SIG-M5 (cell line): ENCODE measurements around the gene C13orf42.

Experiments used
- DNase-seq: peaks from one replicate; lab custom pipeline; 2025; lab: John Stamatoyannopoulos, UW

Gene C13orf42

DNA sequence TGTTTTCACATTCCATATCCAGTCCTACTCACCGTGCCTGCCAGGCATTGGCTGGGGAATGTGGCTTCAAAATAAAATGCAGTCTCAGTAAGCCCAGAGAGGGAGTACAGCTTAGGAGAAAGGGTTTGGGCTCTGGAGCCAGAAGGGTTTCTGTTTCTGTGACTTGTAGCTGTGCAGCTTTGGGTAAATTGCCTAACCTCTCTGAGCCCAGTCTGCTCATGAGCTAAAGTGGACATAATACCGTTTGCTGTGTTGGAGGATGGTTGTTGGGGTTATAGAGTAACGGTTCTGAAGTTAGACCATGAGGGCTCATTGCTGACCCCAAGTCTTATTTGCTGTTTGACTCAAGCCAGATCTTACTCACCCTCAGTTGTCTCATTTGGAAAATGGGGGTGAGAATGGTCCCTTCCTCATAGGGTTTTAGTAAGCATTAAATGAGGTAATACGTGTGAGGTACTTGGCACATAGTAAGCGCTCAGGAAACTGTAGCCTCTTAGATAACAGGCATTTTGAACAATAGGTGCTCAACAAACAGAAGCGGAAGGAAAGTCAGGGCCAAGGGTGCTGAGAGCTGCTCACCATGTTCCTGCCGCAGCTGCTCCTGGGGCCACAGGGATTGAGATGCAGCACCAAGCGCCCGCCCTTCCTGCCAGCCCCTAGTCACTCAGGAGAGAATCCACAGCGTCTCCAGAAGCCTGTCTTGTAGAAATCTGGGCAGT, 45.5 kb downstream of the C13orf42 start:
- no peak for DNase-seq

DNA sequence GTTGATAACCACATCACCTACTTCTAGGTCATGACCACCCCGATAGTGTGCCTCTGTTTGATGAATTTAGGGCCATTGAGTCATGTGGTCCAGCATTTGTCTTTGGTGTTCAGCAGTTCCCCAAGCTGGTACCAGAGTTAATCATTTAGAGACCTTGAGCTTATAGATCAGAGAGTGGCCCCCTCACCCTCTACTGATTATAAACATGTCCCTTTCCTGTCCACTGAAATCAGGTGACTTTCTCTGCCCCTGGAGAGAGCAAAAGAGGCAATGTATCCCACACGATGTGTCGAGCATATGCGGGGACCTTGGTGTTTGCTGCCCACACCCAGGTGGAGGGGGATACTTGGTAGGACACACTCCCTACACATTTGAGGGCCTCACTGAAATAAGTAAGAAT, 46.3 kb downstream of the C13orf42 start:
- no peak for DNase-seq

DNA sequence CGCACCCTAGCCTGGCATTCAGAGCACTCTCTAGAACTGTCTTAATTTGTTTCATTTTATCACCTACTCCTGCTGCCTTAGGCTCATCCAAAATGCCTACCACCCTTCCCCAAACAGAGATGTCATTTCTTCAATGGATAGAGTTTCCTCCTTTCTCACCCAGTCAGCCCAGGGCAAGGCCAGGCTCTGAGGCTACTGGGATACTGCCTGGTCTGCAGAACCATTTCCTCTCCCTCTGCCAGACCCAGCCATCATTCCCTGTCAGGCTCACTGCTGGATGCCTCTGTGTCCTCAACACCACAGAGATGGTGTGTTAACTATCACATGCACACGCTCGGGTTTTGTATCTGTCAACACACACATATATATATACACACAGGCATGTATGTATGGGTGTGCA, 47.2 kb downstream of the C13orf42 start:
- DNase-seq: no peak

GRCh38 chr13:51058461-51059167, 52.5 kb downstream of the C13orf42 start:
- DNase-seq: no peak

DNA sequence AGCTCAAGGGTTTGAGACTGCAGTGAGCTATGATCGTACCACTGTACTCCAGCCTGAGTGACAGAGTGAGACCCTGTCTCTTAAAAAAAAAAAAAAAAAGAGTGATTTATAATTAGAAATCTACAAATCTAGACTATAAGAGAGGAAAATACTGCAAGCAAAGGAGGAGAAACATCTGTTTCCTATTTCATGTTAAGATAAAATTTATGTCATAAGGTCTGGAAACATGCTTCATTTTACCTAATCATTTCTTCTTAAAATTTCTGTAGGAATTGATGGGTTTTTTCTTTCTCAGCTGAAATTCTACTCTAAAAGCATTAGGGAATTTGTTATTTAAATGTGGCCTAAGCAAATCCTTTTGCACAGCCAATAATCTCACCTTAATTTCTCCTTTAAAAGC, 53.2 kb downstream of the C13orf42 start:
- no peak for DNase-seq

- DNase-seq: no peak
These were observed 54.1 kb downstream of the C13orf42 start for GRCh38 chr13:51057001-51057400.

DNA sequence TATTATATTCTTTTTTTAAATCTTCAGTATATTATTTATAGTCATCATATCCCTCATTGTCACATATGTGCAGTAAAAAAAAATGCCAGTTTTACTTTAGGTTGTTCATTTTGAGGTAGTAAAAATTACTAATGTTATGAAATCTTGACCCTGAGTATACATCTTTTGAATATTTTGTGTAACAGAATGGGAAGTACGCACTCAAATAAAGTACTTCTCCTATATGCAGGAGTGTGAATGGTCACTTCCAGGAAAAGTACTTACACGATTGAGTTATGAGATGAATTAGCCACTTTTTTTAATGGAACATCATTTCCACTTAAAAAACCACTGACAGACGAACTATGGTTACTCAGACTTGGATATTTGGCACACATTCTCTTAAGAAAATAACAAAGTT, 58.5 kb downstream of the C13orf42 start:
- no peak for DNase-seq

- no peak for DNase-seq
These were observed 60.8 kb downstream of the C13orf42 start for GRCh38 chr13:51050021-51050830.

DNA sequence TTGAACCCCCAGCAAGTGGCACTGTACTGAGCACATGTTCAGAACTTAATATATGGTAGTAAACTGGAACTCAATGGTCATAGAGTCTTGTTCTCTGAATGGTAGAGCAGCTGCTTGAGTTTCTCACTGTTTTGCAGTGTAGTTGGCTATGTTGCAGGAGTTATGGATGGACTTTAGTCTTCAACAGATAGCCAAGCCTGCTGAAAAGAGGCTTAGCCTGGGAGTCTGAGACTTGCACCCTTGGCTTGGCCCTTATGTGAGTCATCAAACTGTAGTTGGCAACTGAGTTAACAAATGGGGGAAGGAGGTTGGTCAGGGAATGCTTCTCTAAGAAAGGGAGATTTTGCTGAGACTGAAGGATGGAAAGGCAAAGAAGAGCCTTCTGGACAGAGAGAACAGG, 62.5 kb downstream of the C13orf42 start:
- no peak for DNase-seq

DNA sequence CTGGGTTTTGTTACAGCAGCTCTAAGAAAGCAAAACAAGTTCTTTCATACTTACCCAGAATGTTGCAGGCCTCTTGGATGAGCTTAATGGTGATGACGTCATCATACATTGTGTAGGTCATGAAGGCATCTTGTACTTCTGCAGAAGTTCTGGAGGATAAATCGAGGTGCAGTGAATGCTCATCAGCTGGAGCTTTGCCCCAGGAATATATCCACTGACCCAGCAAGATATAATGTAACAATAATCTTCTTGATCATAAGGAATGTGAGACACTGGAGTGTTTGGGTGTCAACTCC, 63.0 kb downstream of the C13orf42 start:
- DNase-seq: no peak

DNA sequence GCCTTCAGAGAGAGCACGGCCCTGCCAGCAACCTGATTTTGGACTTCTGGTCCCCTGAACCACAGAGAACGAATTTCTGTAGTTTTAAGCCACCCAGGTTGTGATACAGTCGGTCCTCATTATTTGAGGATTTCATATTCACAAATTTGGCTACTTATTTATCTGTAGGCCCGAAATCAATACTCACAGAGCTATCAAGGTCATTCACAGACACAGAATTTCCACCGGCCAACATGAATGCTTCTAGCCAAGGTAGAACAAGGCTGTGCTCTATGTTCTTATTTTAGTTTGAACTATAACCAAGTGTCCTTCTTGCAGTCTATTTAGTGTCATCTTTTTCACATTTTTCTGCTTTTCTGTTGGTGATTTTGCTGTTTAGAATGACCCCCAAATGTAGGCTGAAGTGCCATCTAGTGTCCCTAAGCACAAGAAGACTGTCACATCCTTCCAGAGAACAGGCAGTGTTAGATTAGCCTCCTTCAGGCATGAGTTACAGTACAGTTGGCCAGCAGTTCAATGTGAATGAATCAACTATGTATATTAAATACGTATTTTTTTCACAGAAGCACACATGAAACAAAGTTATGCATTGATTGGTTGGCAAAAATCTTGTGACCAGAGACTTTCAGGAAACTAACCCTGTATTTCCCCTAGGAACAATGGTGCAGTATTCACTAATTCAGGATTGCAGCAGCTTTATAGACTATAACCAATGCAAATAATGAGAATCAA, 63.5 kb downstream of the C13orf42 start:
- no peak for DNase-seq

DNA sequence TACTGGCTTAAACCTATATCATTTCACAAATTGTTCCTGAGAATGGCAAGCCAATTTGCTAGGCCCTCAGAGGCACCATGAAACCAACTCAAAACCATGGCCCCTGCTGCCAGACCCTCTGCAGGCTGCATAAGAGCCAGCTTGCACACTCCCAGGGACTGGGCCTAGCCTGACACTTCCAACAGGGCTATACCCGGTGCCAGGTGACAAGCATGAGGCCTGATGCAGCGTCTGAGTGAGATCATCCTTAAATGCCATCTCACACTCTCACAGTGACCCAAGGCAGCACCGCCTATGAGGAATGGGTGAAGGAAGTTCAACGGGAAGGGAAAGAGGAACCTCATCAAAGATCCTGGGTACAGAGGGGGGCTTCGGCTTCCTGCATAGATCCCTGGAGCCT, 65.6 kb downstream of the C13orf42 start:
- no peak for DNase-seq

DNA sequence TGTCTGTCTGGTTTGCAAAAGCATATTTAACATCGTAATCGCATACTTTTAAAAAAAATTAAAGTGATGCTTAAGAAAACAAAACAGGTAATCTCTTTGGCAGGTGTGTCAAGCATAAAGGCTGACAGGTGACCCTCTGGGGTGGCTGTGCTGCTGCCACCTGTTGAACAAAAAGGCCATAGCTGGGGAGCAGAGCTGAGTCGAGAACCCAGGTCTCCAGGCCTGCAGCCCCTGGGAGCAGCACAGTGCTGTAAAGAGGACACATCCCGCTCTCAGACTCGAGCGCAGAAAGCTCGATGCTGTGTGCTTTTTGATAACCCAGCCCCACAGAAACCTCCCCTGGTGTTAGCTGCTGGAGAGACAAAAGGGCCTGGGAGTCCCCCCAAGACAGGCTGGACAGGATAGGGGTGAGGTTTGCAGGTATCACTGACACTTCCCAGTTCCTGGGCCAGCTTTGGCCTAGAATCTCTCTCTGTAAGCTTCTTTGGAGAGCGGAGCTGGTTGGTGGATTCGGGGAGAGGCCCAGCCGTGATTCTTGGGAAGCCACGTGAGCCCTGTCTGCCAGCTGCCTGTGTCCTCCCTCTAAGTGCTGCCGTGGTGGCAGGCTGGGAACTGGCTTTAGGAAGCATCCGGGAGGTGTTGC, 66.9 kb downstream of the C13orf42 start:
- DNase-seq: no peak

- no peak for DNase-seq
These were observed 67.8 kb downstream of the C13orf42 start for GRCh38 chr13:51043310-51043709.

DNA sequence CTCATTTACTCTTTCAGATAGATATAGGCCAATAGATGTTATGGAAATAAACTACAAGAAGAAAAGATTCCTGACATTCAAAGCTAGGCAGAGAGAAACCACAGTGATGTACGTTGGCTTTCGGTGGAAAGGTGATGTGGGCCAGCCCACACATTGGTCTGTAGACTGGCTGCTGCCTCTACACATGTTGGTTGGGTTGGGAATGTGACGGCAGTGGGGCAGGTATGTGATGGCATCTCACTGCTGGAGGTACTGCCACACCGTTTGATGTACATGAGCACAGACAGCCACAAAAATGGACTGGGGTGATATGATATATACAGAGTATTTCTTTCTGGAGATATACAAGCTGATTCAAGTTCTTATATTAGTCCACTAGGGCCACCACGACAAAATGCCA, 69.4 kb downstream of the C13orf42 start:
- DNase-seq: no peak

DNA sequence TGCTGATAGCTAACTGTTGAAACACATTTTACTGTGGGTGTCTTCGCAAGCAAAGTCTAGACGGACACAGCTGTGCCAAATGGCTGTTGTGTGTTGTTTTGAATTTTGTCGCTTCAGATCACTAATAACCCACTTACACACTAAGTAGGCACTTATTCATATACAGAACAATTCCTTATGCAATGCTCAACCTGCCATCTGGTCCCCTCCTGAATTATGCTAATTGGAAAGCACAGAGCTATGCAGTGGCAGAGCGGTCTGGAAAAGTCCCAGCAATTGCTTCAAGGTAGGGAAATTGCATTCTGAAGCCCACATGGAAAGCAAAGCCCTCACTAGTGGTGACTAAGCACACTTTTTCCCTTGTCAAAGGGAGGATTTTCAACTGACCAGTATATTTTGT, 69.9 kb downstream of the C13orf42 start:
- no peak for DNase-seq

DNA sequence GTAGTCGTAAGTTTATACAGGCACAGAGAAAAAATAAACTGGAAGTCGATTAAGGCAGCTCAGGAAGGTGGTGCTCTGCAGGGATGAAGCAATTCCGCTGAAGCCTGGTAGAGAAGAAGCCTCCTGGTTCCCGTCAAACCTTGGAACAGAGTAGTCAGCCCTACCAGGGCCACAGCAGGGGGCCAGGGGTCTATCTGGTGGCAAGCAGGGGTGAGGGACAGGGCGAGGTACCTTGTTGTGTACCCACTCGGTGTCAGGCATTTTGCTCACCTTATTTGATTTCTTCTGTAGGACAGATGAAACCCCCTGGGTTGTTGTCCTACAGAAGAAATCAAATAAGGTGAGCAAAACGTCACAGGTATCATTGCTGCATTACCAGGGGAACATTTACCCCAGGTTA, 70.6 kb downstream of the C13orf42 start:
- DNase-seq: no peak

DNA sequence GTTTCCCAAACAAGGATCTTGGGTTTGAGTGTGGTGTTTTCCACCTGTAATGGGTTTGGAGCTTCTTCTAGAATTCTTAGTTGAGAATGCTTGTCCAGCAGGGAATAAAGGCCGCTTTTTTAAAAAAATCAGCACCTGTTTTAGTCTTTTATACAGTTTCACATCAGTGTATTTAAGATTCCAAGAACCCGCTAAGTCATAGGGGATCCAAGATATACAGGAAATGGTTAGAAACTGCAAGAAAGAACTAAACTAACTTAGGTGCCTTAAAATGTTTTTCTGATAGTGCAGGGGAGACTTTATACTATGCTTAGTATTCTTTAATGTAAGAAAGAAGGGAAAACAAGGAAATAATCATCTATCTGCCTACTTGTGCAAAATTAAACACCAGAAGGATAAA, 74.7 kb downstream of the C13orf42 start:
- no peak for DNase-seq

GRCh38 chr13:51035978-51036377, 75.1 kb downstream of the C13orf42 start:
- DNase-seq: no peak

DNA sequence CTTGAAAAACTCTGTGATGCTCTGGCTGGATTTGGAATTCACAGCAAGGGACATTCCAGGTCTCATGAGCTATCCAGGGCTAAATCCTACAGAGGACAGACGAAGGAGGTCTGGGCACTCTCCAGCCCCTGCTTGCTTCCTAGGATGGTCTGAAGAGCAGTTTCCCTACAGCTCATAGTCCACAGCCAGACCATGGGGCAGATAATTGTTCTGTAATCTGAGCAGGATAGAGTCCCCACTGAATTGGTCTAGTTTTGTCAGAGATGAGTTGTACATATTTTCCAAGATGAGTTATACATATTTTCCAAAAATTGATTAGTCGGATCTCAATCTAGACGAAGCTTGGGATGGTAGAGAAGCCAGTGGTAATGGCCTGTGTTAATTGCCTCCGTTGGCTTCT, 75.6 kb downstream of the C13orf42 start:
- no peak for DNase-seq

DNA sequence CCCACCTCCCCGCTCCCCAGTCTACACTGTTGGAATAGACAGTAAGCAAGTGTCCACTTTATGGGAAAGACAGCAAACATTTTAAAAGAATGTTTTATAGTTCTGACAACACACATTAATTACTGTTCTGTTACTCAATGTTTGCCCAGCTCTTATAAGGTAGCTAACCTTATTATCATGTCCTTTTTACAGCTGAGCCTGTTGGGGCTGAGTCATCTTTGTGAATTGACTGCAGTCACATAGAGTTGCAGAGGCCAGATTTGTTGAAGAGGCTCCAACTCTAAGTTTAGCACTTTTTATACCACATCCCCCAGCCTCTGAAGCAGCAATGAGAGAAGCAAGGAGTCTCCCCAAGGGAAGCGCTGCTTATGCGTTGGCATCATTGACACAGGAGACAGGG, 76.2 kb downstream of the C13orf42 start:
- DNase-seq: no peak
